Smooth muscle cell (in vitro differentiated cells): ENCODE data around the gene ARHGAP22. TPM values are rescaled to one million over a fixed set of nuclear protein-coding genes. Genes with fewer than 3 reads are reported as not detected.

ENCODE experiments used
- DNase-seq: peaks from one replicate; lab custom pipeline; 2025; ENCODE audit not compliant: unreplicated experiment; lab: John Stamatoyannopoulos, UW
- H2AFZ ChIP-seq: fragments of 200-600 bp; sonication (generic); 2 replicates; pipeline ENCODE4 v1.6.0; 2016; ENCODE audit warnings: antibody characterized with exemption, low read depth, mild to moderate bottlenecking
- H3F3A ChIP-seq: fragments of 200-600 bp; sonication (generic); 2 replicates; pipeline ENCODE4 v1.6.0; 2017; ENCODE audit warnings: antibody characterized with exemption, low read depth
- H3K27ac ChIP-seq: fragments of 200-600 bp; sonication (generic); 2 replicates; pipeline ENCODE4 v1.5.1; 2016; ENCODE audit warnings: low read depth, mild to moderate bottlenecking
- H3K27me3 ChIP-seq: fragments of 200-600 bp; sonication (generic); 2 replicates; pipeline ENCODE4 v1.6.1; 2016; ENCODE audit warnings: low read depth, mild to moderate bottlenecking
- H3K36me3 ChIP-seq: fragments of 200-600 bp; sonication (generic); 2 replicates; pipeline ENCODE4 v1.5.1; 2016; ENCODE audit warnings: low read depth
- H3K4me1 ChIP-seq: fragments of 200-600 bp; sonication (generic); 2 replicates; pipeline ENCODE4 v1.5.1; 2016; ENCODE audit warnings: low read depth
- H3K4me2 ChIP-seq: fragments of 200-600 bp; sonication (generic); 2 replicates; pipeline ENCODE4 v1.6.0; 2016; ENCODE audit warnings: mild to moderate bottlenecking
- H3K4me3 ChIP-seq: fragments of 200-600 bp; sonication (generic); 2 replicates; pipeline ENCODE4 v1.5.1; 2016; ENCODE audit warnings: mild to moderate bottlenecking
- H3K79me2 ChIP-seq: fragments of 200-600 bp; sonication (generic); 2 replicates; pipeline ENCODE4 v1.6.0; 2016; ENCODE audit warnings: low read depth, mild to moderate bottlenecking
- H3K9ac ChIP-seq: fragments of 200-600 bp; sonication (generic); 2 replicates; pipeline ENCODE4 v1.6.0; 2016; ENCODE audit warnings: low read depth
- H3K9me3 ChIP-seq: fragments of 200-600 bp; sonication (generic); replicated peaks from 2 replicates; pipeline ENCODE4 v1.5.1; 2016; ENCODE audit warnings: low read depth
- H4K20me1 ChIP-seq: fragments of 200-600 bp; sonication (generic); 2 replicates; pipeline ENCODE4 v1.6.0; 2016; ENCODE audit warnings: low read depth
- CTCF ChIP-seq: fragments of 200-600 bp; sonication (generic); IDR thresholded peaks from 2 replicates; pipeline ENCODE4 v1.5.1; 2017; ENCODE audit warnings: borderline replicate concordance, mild to moderate bottlenecking, antibody characterized with exemption; ENCODE audit not compliant: insufficient read depth, poor library complexity, severe bottlenecking
- WGBS: methylation state at CpG from one replicate; pipeline ENCODE4 v1.1.7; 2016; ENCODE audit warnings: low lambda C conversion rate; 5-methylcytosine and 5-hydroxymethylcytosine counted together
- polyA plus RNA-seq: library from polyadenylated mRNA; unstranded; fragments of >200 nt; fragmentation: Nextera tagmentation; extraction: Ambion mirVana; gene quantifications from 2 replicates; pipeline ENCODE4 v1.2.1, GENCODE V29; 2016
- total RNA-seq: library from RNA; depleted of rRNA; stranded (reverse); fragments of >200 nt; gene quantifications from 2 replicates; pipeline ENCODE4 v1.2.3, GENCODE V29; 2014

ARHGAP22 gene
- total and polyA plus RNA-seq, 2 experiments from 2014 or later, result 1.8 to 8.8 TPM

GRCh38 chr10:48568546-48568945 is 36.3 kb downstream of the ARHGAP22 start:
- no peaks in the 10 kb centered on the region for H4K20me1 ChIP-seq
- no peak overlapping the region for H3K4me3 ChIP-seq
- H3K4me2 ChIP-seq, result no peak overlapping the region
- no peak overlapping the region for H3K9ac ChIP-seq
- no peaks in the 10 kb centered on the region for H3F3A ChIP-seq
- H3K27ac ChIP-seq, result no peak overlapping the region
- no peak overlapping the region for H2AFZ ChIP-seq
- H3K9me3 ChIP-seq, result no peaks in the 10 kb centered on the region
- peaks cover 3% of the 10 kb centered on the region for H3K27me3 ChIP-seq
- WGBS, result 96% methylated on average over 8 of the region's 8 CpGs
- TF ChIP-seq CTCF, result no peak
- no peaks in the 10 kb centered on the region for H3K4me1 ChIP-seq
- H3K79me2 ChIP-seq, result no peaks in the 10 kb centered on the region
- no peaks in the 10 kb centered on the region for H3K36me3 ChIP-seq
- no peak for DNase-seq

GRCh38 chr10:48568131-48568530 is 36.7 kb downstream of the ARHGAP22 start:
- Histone ChIP-seq H3K27me3 (no peaks in the 10 kb centered on the region), H3K36me3 (no peaks in the 10 kb centered on the region), H3F3A (no peaks in the 10 kb centered on the region), H3K27ac (no peak overlapping the region), H3K9ac (no peak overlapping the region), H3K4me3 (no peak overlapping the region), H3K79me2 (no peaks in the 10 kb centered on the region), H3K4me1 (no peaks in the 10 kb centered on the region), H3K9me3 (no peaks in the 10 kb centered on the region), H2AFZ (no peak overlapping the region), H3K4me2 (no peak overlapping the region), H4K20me1 (no peaks in the 10 kb centered on the region)
- no peak for DNase-seq
- WGBS, result 93% methylated on average over 4 of the region's 4 CpGs
- TF ChIP-seq CTCF, result no peak

GRCh38 chr10:48567346-48567745 is 37.5 kb downstream of the ARHGAP22 start:
- H3K79me2 ChIP-seq, result no peaks in the 10 kb centered on the region

More at GRCh38 chr10:48567346-48567745, 37.5 kb downstream of the ARHGAP22 start:
- no peak overlapping the region for H3K27ac ChIP-seq
- no peak overlapping the region for H3K4me3 ChIP-seq
- no peaks in the 10 kb centered on the region for H3K9me3 ChIP-seq
- no peak overlapping the region for H3K4me2 ChIP-seq
- H3K36me3 ChIP-seq, result no peaks in the 10 kb centered on the region
- TF ChIP-seq CTCF, result no peak
- no peak overlapping the region for H3K9ac ChIP-seq
- no peaks in the 10 kb centered on the region for H3K4me1 ChIP-seq
- H4K20me1 ChIP-seq, result no peaks in the 10 kb centered on the region
- DNase-seq, result no peak
- no peak overlapping the region for H2AFZ ChIP-seq
- whole genome bisulfite sequencing, result 95% methylated on average over 3 of the region's 3 CpGs
- H3K27me3 ChIP-seq, result no peaks in the 10 kb centered on the region
- no peaks in the 10 kb centered on the region for H3F3A ChIP-seq
